Fibroblast of mammary gland (primary cell): ENCODE data around the gene TENM4.
A peak's percentile ranks its signal among the peaks of the same experiment; 100 is the strongest.

Source experiments
- DNase-seq: peaks from one replicate; pipeline ENCODE4 v3.0.0-alpha.2; 2010; ENCODE audit warnings: low read depth
- H3K4me3 ChIP-seq: 2 replicates; pipeline ENCODE4 v1.5.1; 2011; ENCODE audit warnings: low read depth, mild to moderate bottlenecking, low read length, moderate library complexity; ENCODE audit not compliant: control insufficient read depth
- CTCF ChIP-seq: conservative IDR thresholded peaks from 2 replicates; pipeline ENCODE4 v1.5.1; 2011; ENCODE audit warnings: low read depth, low read length, inconsistent platforms; ENCODE audit not compliant: control insufficient read depth, insufficient read depth

Gene TENM4

DNA sequence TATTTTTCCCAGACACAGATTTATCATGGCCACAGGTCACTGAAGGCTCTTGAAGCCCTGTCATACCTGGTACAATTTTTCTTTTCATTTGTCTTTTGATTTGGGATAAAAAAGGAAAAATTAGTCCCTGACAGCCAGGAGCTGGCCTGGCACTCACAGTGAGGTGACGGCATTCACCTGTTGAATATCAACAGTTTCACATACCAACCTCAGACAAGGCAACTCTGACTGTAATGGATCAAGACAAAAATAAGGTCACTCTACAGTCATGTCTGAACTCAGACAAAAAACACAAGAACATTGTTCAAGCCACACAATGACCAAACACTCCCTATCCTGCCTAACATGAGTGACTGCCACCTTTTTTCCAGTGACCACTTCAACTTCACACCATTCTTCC is 392.9 kb downstream of the TENM4 start:
- H3K4me3 ChIP-seq: no peak overlapping the region
- no peak for TF ChIP-seq CTCF
- no peak for DNase-seq

- no peak for TF ChIP-seq CTCF
- H3K4me3 ChIP-seq: no peak overlapping the region
- DNase-seq: no peak
These were observed 393.5 kb downstream of the TENM4 start for GRCh38 chr11:79047321-79047720.

- DNase-seq: peak; percentile 58
- H3K4me3 ChIP-seq: no peak overlapping the region
- no peak for TF ChIP-seq CTCF
These were observed 394.5 kb downstream of the TENM4 start for GRCh38 chr11:79046366-79046765.

DNA sequence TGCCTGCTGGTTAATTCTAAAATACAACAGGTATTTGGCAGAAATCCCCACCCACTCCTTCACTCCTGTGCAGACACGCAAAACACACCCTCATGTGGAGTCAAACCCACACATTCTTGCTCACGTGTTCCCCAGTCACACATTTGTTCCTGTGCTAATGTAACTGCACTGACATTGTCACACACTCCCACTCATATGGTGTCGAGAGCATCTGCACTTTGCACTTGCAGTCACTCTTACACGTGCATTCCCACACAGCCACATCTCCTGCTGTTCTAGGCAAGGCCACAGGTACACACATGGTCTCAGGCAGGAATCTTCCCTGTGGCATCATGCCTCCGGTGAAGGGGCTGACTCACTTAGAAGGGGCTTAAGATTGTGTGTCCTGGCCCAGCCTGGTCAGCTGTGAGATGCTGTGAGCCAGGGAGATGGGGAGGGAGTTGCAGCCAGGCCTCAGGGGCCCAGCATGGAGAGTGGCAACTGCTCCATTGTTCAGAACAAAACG is 395.0 kb downstream of the TENM4 start:
- TF ChIP-seq CTCF: no peak
- H3K4me3 ChIP-seq: no peak overlapping the region
- peak; percentile 55 for DNase-seq

GRCh38 chr11:79045018-79045799 is 395.6 kb downstream of the TENM4 start:
- H3K4me3 ChIP-seq: no peak overlapping the region
- no peak for TF ChIP-seq CTCF
- no peak for DNase-seq

GRCh38 chr11:79044201-79044600 is 396.6 kb downstream of the TENM4 start:
- no peak for DNase-seq
- no peak overlapping the region for H3K4me3 ChIP-seq
- TF ChIP-seq CTCF: no peak

DNA sequence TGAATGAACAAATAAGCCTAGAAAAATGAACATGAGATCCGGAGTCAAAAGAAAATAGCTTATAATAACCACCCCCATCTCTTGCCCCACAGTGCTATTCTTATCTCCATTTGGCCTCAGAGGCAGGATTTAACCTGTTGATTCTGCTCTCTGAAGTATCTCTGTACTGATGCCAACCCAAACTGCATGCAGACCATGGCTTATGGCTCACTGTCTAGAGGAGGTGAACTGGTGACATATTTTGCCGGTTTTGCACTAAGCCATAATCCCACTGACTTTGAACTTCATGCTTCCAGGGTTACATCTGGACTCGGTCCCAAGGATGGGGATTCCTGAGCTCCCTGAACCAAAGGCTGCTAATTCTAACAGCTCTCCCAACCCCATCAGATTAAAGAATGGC is 397.1 kb downstream of the TENM4 start:
- TF ChIP-seq CTCF: no peak
- H3K4me3 ChIP-seq: no peak overlapping the region
- no peak for DNase-seq
